ENCODE data around the gene TMEM95.

TMEM95 gene

GRCh38 chr17:7403977-7404736 lies 49.2 kb downstream of the TMEM95 start, which contains the start of gene TMEM256:
Gene TMEM256 (minus strand): TSS chr17:7404097. CDS start chr17:7404084, 13 bp downstream.
- DNase-seq (ENCODE audit: low read depth in 2 of 2) = peak; percentile 88 to 96

GRCh38 chr17:7404737-7405349 lies 49.9 kb downstream of the TMEM95 start:
- no peak for DNase-seq (ENCODE audit: low read depth in 2 of 2)

DNA sequence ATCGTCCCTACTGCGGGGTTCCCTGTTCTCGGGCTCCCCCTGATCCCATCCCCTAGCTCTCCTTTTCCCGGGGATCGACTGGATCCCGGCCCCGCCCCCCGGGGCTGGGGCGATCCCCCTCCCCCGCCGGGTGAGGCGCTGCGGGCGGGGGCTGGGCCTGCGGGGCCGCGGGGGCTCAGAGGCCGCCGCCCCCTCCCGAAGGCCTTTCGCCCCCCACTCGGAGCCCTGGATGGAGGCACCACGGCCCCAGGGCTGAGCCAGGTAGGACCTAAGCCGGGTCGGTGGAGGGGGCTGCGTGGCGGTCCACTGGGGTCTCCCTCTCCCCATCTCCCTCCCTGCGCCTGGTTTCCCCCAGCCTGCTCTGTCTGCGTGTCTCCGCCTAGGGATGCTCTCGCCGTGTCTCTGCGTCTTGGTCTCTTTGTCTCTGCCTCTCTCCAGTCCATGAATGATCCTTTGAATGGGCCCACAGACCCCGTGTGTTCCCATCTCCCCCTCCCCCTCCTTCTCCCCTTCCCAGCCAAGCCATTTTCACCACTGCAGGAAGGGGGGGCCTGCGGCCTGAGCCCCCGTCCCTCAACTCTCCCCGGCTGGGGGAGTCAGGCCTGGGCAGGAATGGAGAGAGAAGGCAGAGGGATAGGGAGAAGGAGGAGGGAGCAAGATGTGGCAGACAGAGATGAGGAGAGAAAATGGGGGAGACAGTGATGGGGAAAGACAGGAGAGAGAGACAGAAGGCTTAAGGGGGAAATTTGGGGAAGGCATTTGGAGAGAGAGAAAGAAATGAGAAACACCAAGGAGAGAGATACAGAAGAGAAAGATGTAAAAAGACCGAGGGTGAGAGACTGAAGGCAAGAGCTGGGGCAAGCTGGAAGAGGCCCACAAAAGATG lies 50.6 kb downstream of the TMEM95 start:
- DNase-seq (ENCODE audit: low read depth in 2 of 2) = no peak

DNA sequence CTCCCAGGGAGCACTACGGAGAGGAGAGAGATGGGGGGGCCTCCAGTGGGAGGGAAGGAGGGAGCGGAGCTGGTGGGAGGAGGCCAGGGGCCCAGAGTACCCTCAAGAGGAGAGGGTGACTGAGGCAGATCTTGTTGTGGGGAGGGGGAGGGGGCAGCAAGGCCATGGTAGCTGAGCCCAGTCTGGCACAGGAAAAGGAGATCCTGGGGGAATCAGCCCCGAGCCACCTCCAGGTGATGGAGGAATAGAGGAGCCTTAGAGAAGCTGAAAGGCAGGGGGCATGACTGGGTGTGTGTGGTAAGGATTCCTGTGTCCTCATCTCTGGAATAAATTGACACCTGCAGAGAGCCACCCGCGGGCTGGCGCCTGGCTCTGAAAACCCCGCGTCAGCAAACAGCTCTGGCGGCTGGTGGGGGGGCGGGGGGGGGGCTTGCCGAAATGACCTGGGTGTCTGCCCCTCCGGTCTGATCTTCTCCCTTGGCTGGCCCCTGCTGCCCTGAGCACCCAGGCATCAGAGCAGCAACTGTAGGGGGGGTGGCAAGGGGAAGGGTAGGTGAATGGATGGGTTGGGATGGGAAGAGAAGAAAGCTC lies 51.4 kb downstream of the TMEM95 start:
- no peak for DNase-seq (ENCODE audit: low read depth in 2 of 2)
